ENCODE results near the gene TANK.
"Not testable (repeated sequence)": the region's sequence is repeated elsewhere in the genome, so short reads cannot be mapped to it uniquely, and the experiment has no call there.

TANK gene

GRCh38 chr2:161233858-161234431 is 73.7 kb downstream of the TANK start:
- no peak for DNase-seq

- DNase-seq = no peak
Measured at GRCh38 chr2:161234627-161235026, 74.4 kb downstream of the TANK start.

- peak; percentile 63 for DNase-seq
Measured at GRCh38 chr2:161237392-161238264, 77.4 kb downstream of the TANK start.

- no peak for DNase-seq
Measured at GRCh38 chr2:161238265-161238559, 78.0 kb downstream of the TANK start.

GRCh38 chr2:161238560-161239325 is 78.5 kb downstream of the TANK start:
- DNase-seq = peak; percentile 78

- DNase-seq = no peak
Measured at GRCh38 chr2:161239326-161240109, 79.3 kb downstream of the TANK start.

GRCh38 chr2:161241894-161242293 is 81.7 kb downstream of the TANK start:
- DNase-seq = no peak

GRCh38 chr2:161243312-161243711 is 83.1 kb downstream of the TANK start:
- DNase-seq = no peak

- no peak for DNase-seq
Measured at GRCh38 chr2:161243905-161244304, 83.7 kb downstream of the TANK start.

GRCh38 chr2:161244387-161245260 is 84.4 kb downstream of the TANK start:
- DNase-seq = not testable (repeated sequence)

GRCh38 chr2:161245261-161245553 is 85.0 kb downstream of the TANK start:
- DNase-seq = no peak

GRCh38 chr2:161245671-161246070 is 85.4 kb downstream of the TANK start:
- DNase-seq = no peak

GRCh38 chr2:161246281-161246680 is 86.1 kb downstream of the TANK start:
- DNase-seq = peak; percentile 60

- DNase-seq = peak; percentile 33
Measured at GRCh38 chr2:161250864-161251436, 90.7 kb downstream of the TANK start.

GRCh38 chr2:161257123-161257952 is 97.1 kb downstream of the TANK start:
- no peak for DNase-seq

- no peak for DNase-seq
Measured at GRCh38 chr2:161265874-161266273, 105.6 kb downstream of the TANK start.

- DNase-seq = no peak
Measured at GRCh38 chr2:161269111-161269510, 108.9 kb downstream of the TANK start.

- DNase-seq = peak; percentile 48
Measured at GRCh38 chr2:161273038-161273760, 113.0 kb downstream of the TANK start.

- DNase-seq = not testable (repeated sequence)
Measured at GRCh38 chr2:161278564-161279229, 118.5 kb downstream of the TANK start.
